SKM-1 (cell line): ENCODE measurements around the gene STYX.

Source experiments
- DNase-seq: peaks from one replicate; lab custom pipeline; 2025; ENCODE audit not compliant: unreplicated experiment; lab: John Stamatoyannopoulos, UW

The STYX gene

DNA sequence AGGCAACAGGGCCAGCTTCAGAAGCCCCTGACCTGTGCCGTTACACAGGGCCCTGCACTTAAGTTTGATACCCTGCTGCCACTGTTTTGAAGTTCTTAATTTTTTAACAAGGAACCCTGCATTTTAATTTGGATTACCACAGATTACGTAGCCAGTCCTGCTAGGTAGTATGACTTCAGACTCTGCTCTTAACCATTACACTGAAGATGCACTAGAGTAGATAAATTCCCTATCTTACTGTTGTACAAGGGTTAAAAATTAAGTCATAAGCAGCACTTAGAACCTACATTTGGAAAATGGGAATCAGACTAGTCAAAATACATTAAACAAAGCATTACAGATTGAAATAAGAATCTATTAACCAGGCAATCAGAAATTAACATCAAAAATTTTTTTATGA, 59.2 kb downstream of the STYX start:
- no peak for DNase-seq

DNA sequence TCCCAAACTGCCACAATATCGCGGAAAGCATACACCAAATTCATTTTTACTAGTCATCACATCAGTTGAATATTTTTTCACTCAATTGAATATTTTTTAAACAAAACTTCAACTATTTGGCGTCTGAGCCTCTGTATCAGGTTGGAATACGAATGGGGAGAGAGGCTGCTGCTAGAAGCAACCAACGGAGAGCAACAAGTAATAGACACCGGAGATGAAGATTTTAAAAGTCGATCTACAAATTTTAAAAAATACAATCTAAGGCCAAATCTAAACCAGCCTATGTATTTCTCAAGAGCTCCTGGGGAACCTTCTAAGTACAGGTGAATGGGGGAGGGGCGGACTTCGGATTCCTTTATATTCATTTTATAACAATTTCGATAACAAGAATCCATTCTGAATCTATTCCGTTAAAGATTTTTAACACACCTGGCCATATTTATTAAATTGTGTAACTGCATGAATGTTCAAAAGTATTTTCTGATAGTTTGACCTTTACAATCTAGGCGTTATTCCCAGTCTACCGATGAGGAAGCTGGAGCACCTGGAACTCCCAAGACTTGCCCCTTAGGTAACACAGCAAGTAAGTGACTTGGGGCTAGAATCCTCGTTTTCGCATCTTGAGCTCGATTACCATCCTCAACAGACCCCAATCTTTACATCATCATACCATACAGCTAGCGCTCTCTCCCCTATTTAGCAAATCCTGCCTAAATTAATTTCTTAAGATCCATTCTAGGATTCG, 60.2 kb downstream of the STYX start:
- no peak for DNase-seq

DNA sequence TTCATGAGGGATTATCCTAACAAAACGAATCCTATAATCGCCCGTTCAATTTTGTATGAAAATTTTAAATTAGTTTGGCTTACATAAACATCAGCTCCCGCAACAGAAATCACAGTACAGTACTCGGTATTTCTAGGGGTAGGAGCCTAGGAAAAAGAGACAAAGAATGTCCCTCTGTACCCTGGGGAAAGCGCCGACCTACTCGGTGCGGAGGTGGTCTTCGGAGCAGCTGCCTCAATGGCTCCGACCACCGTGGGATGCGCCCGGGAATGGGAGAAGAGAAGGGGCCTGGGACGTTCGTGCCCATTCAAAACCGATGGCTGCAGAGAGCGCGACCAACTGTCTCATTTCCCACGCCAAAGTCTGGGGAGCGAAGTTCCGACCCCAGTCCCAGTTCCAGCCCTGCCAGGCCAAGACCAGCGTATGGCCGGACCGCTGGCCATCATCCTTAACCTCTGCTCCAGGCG, 60.8 kb downstream of the STYX start:
- no peak for DNase-seq

DNA sequence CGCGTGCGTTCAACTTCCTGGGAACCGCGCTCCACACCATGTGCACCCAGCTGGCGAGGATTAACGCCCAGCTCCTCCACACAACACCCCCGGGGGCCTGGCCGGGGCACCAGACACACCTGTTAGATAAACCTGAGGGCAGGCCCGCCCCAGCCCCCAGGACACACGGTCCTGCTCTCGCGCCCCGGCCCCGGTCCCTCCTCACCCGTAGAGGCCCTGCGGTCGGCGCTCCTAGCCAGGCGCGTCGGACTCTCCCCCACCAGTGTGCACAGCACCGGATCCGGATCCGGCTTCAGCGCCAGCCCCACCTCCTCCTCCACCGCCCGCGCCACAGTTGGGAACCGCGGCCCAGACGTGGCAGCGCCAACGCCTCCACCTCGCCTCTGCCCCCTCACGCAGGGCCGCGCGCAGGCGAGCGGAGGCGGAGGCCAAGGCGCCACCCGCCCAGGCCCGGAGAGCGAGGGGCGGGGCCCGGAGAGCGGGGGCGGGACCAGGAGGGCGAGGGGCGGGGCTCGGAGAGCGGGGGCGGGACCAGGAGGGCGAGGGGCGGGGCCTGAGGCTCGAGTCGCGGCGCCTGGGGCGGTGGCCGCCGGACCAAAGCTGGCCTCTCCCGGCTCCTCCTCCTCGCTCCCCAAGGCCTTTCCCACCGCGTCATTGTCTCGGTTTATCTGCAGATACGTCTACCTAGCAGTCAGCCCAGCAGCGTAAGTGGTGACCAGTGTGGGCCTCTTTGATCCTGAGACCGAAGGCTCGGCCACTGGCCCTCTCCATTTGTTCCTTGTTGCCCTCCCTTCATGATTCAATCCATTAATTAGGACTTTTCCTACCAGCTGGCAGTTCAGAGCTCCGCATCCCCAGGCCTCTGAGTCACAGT, 61.5 kb downstream of the STYX start, which contains the start of gene GNPNAT1:
Gene GNPNAT1 (minus strand): TSS at position 385 of the 874 bp plus-strand sequence. CDS start 6,957 bp downstream, outside the sequence.
- peak; percentile 52 for DNase-seq

DNA sequence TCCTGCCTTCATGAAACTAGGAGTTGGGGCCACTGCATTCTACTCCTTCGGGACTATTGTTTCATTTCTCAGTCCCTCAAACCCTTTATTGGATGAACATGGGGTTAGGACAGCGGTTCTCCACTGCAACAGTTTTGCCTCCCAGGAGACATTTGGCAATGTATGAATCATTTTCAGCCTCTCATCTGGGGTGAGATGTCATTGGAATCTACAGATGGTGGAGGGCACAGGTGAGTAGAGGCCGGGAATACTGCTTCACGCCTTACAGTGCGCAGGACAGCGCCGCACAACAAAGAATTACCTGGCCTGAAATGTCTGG, 62.1 kb downstream of the STYX start:
- DNase-seq, result no peak

DNA sequence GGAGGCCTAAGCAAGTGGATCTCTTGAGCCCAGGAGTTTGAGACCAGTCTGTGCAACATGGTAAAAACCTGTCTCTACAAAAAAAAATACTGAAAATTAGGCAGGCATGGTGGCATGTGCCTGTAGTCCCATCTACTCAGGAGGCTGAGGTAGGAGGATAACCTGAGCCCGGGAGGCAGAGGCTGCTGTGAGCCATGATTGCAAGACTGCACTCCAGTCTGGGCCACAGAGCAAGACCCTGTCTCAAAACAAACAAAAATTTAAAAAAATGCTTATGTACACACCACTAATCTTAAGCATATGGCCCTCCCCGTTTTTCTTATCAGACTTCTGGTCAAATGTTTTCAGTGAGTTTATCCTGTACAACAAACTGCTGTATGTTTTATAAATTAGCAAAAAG, 63.1 kb downstream of the STYX start:
- DNase-seq, result no peak

DNA sequence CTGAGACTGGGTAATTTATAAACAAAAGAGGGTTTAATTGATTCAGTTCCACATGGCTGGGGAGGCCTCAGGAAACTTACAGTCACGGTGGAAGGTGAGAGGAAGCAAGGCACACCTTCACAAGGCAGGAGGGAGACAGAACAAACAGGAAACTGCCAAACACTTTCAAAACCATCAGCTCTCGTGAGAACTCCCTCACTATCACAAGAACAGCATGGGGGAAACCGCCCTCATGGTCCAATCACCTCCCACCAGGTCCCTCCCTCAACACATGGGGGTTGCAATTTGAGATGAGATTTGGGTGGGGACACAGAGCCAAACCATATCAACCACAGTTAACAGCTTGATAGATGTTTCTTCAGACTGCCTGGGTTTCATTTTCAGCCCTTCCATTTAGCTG, 67.7 kb downstream of the STYX start:
- no peak for DNase-seq

DNA sequence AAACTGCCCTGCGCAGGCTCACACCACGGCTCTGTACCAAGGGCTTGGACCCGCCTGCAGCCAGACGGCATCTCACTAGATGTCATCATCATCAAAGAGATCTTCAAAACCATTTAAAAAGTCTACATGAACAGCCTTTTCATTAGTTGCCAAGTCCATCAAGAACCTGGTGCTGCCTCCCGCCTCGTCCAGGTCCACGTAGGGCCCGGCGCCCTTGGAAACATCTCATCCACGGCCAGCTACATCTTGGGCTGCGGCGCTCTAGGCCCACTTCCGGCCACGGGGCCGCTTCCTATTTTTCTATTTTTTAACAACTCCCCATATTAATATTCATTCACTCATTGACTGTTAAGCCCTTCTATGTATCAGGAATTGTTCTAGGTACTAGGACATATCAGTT, 68.9 kb downstream of the STYX start:
- DNase-seq, result no peak

DNA sequence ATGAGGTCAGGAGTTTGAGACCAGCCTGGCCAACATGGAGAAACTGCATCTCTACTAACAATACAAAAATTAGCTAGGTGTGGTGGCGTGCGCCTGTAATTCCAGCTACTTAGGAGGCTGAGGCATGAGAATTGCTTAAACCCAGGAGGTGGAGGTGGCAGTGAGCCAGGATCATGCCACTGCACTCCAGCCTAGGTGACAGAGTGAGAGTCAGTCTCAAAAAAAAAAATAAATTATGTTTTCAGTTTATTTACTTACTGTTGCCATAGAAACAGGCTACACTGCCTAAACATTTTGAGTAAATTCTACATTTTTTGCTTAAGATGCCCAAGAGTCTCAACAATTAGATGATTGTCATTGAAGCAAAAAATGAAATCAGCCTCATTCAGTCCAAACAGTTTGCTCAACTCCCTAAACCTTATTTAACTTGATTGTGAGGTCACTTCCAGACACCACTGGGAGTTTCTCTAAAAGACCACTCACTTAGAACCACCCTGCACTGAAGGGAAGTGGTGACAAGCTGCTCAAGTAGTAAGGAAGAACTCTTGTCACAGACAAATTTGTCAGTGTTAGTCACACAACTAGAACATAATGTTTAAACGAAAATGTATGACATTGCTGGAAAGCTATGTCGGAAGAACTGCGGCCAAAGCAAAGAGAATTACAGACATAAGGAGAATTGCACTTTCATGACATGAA, 71.2 kb downstream of the STYX start:
- no peak for DNase-seq

DNA sequence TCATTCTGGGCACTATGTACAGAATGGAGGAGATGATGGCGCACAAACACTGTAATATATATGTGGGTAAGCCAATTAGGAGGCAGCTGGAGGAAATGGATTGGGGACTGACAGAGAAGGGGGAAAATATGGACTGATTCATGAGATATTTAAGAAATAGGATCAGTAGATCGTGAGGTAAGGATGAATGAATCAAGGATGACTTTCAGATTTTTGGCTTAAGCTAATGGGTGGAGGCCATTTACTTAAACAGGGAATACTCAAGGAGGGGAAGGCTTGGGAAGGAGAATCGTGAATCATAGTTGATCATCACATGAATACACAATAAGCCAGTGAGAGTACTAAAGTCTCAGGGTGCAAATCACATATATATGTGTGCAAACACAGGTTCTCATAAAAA, 72.6 kb downstream of the STYX start:
- no peak for DNase-seq

DNA sequence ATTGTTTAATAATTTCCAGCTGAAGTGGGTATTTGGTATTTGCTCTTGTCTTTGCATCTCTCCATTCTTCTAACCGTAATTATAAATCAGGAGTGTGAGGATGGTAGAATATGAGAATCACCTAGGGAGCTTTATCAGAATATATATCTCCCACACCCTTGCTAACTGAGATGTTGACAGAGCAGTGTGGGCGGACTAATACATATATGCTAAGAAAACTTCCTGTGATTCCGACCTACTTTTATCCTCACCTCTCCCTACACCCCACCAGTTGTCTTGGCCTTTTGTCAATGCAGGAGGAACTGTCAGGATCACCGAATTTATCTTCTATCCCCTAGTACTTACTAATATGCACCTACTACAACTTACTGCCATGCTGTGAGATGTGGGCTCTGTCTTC, 76.1 kb downstream of the STYX start:
- no peak for DNase-seq

DNA sequence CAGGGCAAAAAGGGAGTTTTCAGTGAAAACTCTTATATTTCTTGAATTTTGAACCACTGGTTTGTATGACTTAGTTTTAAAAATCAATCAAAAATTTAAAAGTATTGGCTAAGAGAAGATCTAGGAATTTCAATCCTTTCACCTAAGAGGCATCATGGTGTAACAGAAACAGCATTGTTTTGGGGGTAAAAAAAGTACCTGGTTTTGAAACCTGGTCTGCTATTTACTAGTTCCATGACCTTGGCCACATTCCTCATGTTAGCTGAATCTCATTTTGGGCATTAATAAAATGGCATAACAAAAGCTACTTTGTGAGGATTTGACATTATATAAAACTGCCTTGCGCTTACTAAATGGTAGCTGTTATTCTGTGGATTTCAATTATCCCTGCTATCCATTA, 78.1 kb downstream of the STYX start:
- no peak for DNase-seq

DNA sequence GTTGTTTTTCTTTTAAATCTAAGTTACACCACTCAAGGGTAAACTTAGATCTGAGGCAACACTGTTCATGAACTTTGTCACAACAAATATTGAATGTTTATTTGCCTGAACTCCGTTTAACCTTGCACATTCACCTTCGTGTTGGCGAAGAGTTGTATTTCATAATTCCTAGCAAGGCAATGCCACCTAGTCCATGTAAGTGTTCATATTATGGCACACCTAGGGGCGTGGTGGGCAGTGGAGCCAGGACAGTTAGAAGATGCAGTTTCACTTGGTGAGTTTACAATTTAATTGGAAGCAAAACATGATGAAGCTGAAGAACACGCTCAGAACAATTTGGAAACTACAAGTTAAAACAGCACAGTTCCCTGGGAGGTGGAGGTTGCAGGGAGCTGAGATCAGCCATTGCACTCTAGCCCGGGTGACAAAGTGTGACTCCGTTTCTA, 91.9 kb downstream of the STYX start:
- no peak for DNase-seq

DNA sequence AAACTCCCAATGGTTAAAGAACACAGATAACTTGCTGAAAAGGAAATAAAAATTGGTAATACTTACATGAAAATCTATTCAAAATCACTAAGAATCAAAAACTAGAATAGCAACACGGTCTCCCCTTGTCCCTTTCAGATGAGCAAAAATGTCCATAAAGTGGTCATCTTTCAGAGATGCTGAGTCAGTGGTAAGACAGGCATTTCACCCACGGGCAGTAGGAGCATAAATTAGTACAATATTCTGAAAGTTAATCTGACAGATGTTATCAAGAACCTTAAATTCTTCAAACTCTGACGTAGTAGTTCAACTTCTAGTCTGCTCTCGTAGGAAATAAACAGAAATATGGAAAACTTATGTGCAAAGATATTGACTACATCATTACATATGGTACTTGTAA, 94.5 kb downstream of the STYX start:
- no peak for DNase-seq
